ENCODE measurements around the gene BBIP1. TPM values are rescaled to one million over a fixed set of nuclear protein-coding genes. Genes with fewer than 3 reads are reported as not detected.

The BBIP1 gene
- total and polyA plus RNA-seq, 2 donors (not counting 3 experiments of a cell fraction or from before 2014, with no cell fraction given): 9.9 to 32.8 TPM

- no peak overlapping the region for H3K27ac ChIP-seq (ENCODE audit: insufficient read depth, low read depth, low read length)
- H3K9me1 ChIP-seq (replicated peaks; ENCODE audit: control insufficient read depth, extremely low read depth, insufficient read depth, low read length): no peaks in the 10 kb centered on the region
- H3K36me3 ChIP-seq (ENCODE audit: control insufficient read depth in 2 of 2, extremely low read depth in 1 of 2, insufficient read depth in 2 of 2, low read length in 2 of 2): no peaks in the 10 kb centered on the region
- H3K27me3 ChIP-seq (ENCODE audit: control insufficient read depth in 2 of 2, insufficient read depth in 2 of 2, low read length in 2 of 2): peaks cover 8 to 13% of the 10 kb centered on the region in 2 experiments
- H3K4me3 ChIP-seq (replicated peaks in 1 of 3; ENCODE audit: insufficient read depth in 1 of 3, low read depth in 1 of 3, low read length in 3 of 3): no peak overlapping the region
- TF ChIP-seq CTCF (IDR thresholded peaks at IDR 0.05; ENCODE audit: extremely low read depth in 1 of 2, insufficient read depth in 1 of 2, low read depth in 1 of 2, low read length in 2 of 2) (no peak), GATA2 (IDR thresholded peaks at IDR 0.05; ENCODE audit: insufficient read depth, insufficient read length, low read depth, low read length) (no peak), FOS (IDR thresholded peaks at IDR 0.05; ENCODE audit: borderline replicate concordance, insufficient read depth, low read length) (no peak), MAX (IDR thresholded peaks at IDR 0.05; ENCODE audit: insufficient read depth, insufficient read length) (no peak), MYC (IDR thresholded peaks at IDR 0.05; ENCODE audit: low read depth, low read length) (no peak), POLR2AphosphoS5 (IDR thresholded peaks at IDR 0.05; ENCODE audit: insufficient read depth, low read depth, low read length) (no peak), JUN (IDR thresholded peaks at IDR 0.05; ENCODE audit: borderline replicate concordance, insufficient read depth, insufficient read length, low read depth) (no peak), EZH2 (IDR thresholded peaks at IDR 0.05; ENCODE audit: borderline replicate concordance, low read depth, low read length, severe bottlenecking) (no peak), POLR2A (IDR thresholded peaks at IDR 0.05; ENCODE audit: low read depth, low read length) (no peak)
- dilution Hi-C loops (cut with MboI; ENCODE audit: extremely low pct_ligation_motif_present, low sequenced_read_pairs): no loop called here
- no peak overlapping the region for H3K9ac ChIP-seq (replicated peaks; ENCODE audit: extremely low read depth, insufficient read depth, low read length)
- no TSS peak for BruUV-seq (replicated peaks)
- no peak for DNase-seq (ENCODE audit: low read depth, low spot score)
- H3K9me3 ChIP-seq (replicated peaks; ENCODE audit: control insufficient read depth, insufficient read depth, low read length): no peaks in the 10 kb centered on the region
- ChIA-PET CTCF (no interaction called here), POLR2A (no interaction called here)
- intact Hi-C loops (cut with micrococcal nuclease): loop anchor here (5.0 kb wide), 1 partner anchor 86 kb away; no protein-coding TSS in a partner anchor
- no peaks in the 10 kb centered on the region for H4K20me1 ChIP-seq (replicated peaks; ENCODE audit: control insufficient read depth, extremely low read depth, insufficient read depth, low read length)
- no peak for FAIRE-seq
- H3K4me2 ChIP-seq (ENCODE audit: insufficient read depth, low read length): no peak overlapping the region
- H3K4me1 ChIP-seq (ENCODE audit: control insufficient read depth, extremely low read depth, insufficient read depth, low read length): no peaks in the 10 kb centered on the region
- no peaks in the 10 kb centered on the region for H3K79me2 ChIP-seq (ENCODE audit: control insufficient read depth, insufficient read depth, low read length)
- no peak overlapping the region for H2AFZ ChIP-seq (ENCODE audit: low read depth, low read length)
Observed at GRCh38 chr10:110863361-110863760, 55.6 kb downstream of the BBIP1 start.

All from endothelial cell of umbilical vein (primary cell).